ENCODE results near the gene CHCHD4.

GRCh38 chr3:14133876-14134275, 9.2 kb upstream of the CHCHD4 start:
- TF ChIP-seq EZH2 (IDR thresholded peaks at IDR 0.05) (no peak), POLR2AphosphoS5 (IDR thresholded peaks at IDR 0.05; ENCODE audit: borderline replicate concordance, low read depth, low read length) (no peak), FOXP2 (optimal IDR thresholded peaks at IDR 0.05; ENCODE audit: control extremely low read depth, extremely low read length, insufficient read depth) (no peak)
